Measurements from ENCODE around the gene IQCN.

IQCN gene

GRCh38 chr19:18249834-18250233, 24.4 kb downstream of the IQCN start:
- TF ChIP-seq, protein P1, sequence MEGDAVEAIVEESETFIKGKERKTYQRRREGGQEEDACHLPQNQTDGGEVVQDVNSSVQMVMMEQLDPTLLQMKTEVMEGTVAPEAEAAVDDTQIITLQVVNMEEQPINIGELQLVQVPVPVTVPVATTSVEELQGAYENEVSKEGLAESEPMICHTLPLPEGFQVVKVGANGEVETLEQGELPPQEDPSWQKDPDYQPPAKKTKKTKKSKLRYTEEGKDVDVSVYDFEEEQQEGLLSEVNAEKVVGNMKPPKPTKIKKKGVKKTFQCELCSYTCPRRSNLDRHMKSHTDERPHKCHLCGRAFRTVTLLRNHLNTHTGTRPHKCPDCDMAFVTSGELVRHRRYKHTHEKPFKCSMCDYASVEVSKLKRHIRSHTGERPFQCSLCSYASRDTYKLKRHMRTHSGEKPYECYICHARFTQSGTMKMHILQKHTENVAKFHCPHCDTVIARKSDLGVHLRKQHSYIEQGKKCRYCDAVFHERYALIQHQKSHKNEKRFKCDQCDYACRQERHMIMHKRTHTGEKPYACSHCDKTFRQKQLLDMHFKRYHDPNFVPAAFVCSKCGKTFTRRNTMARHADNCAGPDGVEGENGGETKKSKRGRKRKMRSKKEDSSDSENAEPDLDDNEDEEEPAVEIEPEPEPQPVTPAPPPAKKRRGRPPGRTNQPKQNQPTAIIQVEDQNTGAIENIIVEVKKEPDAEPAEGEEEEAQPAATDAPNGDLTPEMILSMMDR (IDR thresholded peaks at IDR 0.05; ENCODE audit: low read depth, low read length, missing control alignments), result no peak
- DNase-seq (ENCODE audit: low read depth), result no peak
- H3K4me3 ChIP-seq (ENCODE audit: low read depth, low read length), result no peak overlapping the region

DNA sequence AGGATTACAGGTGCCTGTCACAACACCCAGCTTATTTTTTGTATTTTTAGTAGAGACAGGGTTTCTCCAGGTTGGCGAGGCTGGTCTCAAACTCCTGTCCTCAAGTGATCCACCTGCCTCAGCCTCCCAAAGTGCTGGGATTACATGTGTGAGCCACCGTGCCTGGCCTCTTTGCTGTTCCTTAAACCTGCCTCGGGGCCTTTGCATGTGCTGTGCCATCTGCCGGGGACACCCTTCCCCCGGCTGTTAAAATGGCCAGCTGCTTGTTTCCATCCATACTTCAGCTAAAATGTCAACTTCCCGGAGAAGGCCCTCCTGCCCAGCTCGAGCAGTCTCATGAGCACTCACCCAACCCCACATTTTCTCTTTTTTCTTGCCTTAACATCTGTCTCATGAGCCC, 29.0 kb downstream of the IQCN start:
- no peak for DNase-seq (ENCODE audit: low read depth)
- TF ChIP-seq, protein P1 (IDR thresholded peaks at IDR 0.05; ENCODE audit: low read depth, low read length, missing control alignments), result no peak
- no peak overlapping the region for H3K4me3 ChIP-seq (ENCODE audit: low read depth, low read length)

GRCh38 chr19:18239303-18239702, 34.9 kb downstream of the IQCN start:
- TF ChIP-seq, protein P1 (IDR thresholded peaks at IDR 0.05; ENCODE audit: low read depth, low read length, missing control alignments), result no peak
- DNase-seq (ENCODE audit: low read depth), result no peak
- no peak overlapping the region for H3K4me3 ChIP-seq (ENCODE audit: low read depth, low read length)

DNA sequence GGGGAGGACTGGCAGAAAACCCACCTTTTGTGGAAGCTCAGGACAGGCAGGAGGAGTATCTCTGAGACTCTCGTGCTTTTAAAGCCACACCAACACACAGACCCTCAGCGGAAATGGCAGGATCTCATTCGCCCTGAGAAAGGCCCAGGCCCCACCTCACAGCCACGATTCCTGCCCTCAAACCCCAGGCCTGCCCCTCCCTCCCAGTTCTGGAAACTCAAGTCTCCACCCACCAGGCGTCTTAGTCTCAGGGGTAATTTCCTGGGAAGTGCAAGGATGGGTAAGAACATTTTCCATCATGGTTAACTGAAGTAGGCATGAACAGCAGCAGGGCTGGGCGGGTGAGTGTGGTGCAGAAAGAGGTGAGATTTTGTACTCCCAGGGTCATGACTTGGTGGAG, 40.1 kb downstream of the IQCN start:
- DNase-seq (ENCODE audit: low read depth), result no peak
- H3K4me3 ChIP-seq (ENCODE audit: low read depth, low read length), result no peak overlapping the region
- TF ChIP-seq, protein P1 (IDR thresholded peaks at IDR 0.05; ENCODE audit: low read depth, low read length, missing control alignments), result no peak

DNA sequence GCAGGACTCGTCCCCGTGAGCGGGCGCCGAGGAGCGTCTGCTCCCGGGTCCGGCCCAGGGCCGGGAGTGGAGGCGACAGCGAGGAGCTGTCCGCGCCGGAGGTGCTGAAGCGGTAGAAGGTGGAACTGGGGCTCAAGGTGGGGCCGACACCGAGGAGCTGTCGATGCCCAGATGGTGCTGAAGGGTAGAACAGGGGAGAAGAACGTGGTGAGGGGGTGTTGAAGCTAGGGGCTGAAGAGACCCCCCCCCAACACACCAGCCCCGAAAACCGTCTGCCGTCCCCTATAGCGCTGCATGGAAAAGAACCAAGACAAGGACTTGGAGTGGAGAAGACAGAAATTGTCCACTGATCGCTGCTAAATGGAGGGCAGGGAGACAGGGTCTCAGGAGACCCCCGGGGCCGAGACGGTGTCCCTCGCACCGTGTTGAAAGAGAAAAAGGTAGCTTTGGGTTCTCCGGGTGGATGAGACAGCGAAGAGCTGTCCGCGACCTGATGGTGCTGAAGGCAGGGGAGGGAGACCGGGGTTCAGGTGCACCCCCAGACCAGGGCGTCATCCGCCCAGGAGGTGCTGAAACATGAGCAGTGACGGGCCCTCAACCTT, 40.9 kb downstream of the IQCN start:
- no peak for DNase-seq (ENCODE audit: low read depth)
- TF ChIP-seq, protein P1 (IDR thresholded peaks at IDR 0.05; ENCODE audit: low read depth, low read length, missing control alignments), result no peak
- no peak overlapping the region for H3K4me3 ChIP-seq (ENCODE audit: low read depth, low read length)

GRCh38 chr19:18232540-18233223, 41.6 kb downstream of the IQCN start:
- DNase-seq (ENCODE audit: low read depth), result no peak
- TF ChIP-seq, protein P1 (IDR thresholded peaks at IDR 0.05; ENCODE audit: low read depth, low read length, missing control alignments), result no peak
- no peak overlapping the region for H3K4me3 ChIP-seq (ENCODE audit: low read depth, low read length)

- no peak overlapping the region for H3K4me3 ChIP-seq (ENCODE audit: low read depth, low read length)
- DNase-seq (ENCODE audit: low read depth), result no peak
- TF ChIP-seq, protein P1 (IDR thresholded peaks at IDR 0.05; ENCODE audit: low read depth, low read length, missing control alignments), result no peak
Observed at GRCh38 chr19:18231775-18232174, 42.5 kb downstream of the IQCN start.
